GM12875 (cell line): ENCODE measurements around the gene STK10.

Source experiments
- H3K4me3 ChIP-seq: one replicate; pipeline ENCODE4 v1.5.1; 2011; ENCODE audit warnings: low read depth, low read length, control low read depth
- CTCF ChIP-seq: IDR thresholded peaks from 2 replicates; pipeline ENCODE4 v1.5.1; 2011; ENCODE audit warnings: low read depth, mild to moderate bottlenecking, control low read depth, inconsistent platforms, low read length, moderate library complexity, borderline replicate concordance; ENCODE audit not compliant: insufficient read depth

Gene STK10

DNA sequence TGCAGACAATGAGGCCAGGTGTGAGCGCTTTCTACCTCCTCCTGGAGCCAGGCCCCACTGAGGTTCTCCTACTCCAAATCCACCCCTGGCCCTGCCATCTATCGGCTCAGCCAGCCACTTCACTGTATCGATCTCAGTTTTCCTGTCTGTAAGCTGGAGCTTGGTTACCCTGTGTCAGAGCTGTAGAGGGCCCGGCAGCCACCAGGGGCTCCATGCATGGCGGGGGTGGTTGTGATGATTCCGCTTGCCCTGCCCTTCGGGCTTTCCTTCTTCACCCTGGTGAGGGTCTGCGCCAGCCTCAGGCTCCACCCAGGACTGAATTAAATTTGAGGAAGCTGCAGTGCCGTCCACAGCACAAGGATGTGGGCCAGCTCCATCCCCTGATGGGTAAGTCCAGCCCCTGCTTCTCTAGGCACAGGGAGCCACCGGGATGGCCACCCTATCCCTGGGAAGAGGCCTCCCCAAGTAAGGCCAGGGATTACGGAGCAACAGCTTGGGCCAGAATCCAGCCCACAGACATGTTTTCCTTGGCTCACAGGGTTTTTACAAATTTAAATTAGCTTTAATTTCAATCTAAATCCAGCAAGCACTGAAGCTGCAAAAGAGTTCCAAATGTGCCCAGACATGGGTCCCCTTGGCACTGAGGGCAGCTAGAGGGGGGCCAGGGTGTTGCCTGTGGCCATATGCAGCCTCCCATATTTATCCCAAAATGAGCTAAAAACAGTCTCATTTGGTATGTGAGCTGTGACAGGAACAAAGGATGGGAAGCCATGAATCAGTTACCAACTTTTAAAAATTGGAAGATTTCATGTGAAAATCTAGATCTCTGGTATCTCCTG lies 92.4 kb downstream of the STK10 start:
- 0 out of 2 replicates have a peak, but pooled peaks have one; percentile 4 for TF ChIP-seq CTCF
- no peak overlapping the region for H3K4me3 ChIP-seq

- H3K4me3 ChIP-seq: no peak overlapping the region
- no peak for TF ChIP-seq CTCF
These were observed 94.1 kb downstream of the STK10 start for GRCh38 chr5:172093965-172094364.

DNA sequence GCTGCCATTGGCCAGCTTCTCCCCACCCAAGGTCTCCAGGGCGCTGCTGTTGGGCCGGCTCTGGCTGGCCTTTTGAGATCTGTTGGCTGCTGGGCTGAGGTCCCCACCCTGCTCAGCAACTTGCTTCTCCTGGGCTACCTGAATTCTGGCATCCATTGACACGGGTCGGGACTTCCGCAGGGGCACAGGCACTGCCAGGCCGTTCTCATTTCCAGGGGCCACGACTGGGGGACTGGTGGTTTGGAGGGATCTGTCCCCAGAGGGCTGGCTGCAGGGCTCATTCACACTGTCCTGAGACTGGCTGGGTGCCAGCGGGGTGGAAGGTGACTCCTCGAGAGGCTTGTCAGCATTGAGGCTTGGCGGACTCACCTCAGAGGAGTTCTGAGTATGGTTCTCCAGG lies 94.5 kb downstream of the STK10 start:
- H3K4me3 ChIP-seq: no peak overlapping the region
- no peak for TF ChIP-seq CTCF

DNA sequence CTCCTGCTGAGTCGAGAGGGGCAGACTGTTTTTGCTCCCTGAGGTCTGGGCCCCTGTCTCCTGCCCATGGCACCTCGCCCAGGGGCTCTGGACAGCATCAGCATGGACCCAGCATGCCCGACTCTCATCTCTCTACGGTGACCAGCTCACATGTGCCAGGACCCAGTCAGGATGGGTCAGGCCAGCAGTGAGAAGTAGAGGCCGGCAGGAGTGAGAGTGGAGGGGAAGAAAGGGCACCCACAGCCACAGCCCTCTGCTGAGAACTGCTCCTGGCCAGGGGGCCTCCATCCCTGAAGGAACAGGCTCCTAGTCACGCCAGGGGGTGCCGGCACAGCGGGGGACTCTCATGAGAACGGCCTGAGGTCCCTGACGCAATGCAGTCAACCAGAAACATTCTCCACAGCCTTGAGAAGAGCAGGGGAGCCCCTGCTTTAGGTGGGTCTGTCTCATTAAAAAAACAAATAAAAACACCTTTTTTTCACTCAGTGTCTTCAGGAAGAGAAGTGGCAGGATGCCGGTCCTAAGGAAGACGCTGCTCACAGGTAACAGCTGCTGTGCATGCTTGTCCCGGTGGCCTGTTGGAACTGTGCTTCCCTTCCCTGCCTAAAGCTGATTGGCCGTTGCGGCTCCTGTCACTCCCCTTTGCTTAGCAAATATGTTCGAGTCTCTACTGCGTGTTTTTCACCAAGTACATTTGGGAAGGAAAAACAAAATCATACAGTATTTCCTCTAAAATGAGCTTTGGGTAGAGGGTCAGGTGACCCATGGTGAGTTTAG lies 95.9 kb downstream of the STK10 start:
- no peak overlapping the region for H3K4me3 ChIP-seq
- TF ChIP-seq CTCF: no peak

DNA sequence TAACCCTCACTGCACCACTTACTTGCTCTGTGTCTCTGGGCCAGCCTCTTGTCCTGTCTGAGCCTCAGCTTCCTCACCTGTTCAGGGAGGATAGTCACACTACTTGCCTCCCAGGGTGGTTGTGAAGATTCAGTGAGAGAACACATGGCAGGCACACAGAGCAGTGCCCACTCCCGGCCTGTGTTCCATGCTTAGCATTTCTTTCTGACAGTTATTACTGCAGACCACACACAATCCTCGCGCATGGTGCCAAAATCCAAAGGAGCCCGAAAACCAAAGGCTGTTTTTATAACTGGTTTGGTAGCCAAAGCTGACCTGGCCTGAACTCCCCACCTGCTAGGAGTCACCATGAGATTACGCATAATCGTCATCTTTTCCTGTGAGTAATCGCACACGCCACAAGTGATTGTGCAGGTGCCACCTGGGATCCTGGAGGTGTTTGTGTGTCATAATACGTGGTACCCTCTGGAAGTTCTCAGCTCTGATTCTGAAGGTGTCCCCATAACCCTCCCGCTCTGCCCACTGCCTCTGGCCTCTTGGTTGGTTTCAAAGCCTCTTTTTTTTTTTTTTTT lies 97.0 kb downstream of the STK10 start:
- TF ChIP-seq CTCF: no peak

DNA sequence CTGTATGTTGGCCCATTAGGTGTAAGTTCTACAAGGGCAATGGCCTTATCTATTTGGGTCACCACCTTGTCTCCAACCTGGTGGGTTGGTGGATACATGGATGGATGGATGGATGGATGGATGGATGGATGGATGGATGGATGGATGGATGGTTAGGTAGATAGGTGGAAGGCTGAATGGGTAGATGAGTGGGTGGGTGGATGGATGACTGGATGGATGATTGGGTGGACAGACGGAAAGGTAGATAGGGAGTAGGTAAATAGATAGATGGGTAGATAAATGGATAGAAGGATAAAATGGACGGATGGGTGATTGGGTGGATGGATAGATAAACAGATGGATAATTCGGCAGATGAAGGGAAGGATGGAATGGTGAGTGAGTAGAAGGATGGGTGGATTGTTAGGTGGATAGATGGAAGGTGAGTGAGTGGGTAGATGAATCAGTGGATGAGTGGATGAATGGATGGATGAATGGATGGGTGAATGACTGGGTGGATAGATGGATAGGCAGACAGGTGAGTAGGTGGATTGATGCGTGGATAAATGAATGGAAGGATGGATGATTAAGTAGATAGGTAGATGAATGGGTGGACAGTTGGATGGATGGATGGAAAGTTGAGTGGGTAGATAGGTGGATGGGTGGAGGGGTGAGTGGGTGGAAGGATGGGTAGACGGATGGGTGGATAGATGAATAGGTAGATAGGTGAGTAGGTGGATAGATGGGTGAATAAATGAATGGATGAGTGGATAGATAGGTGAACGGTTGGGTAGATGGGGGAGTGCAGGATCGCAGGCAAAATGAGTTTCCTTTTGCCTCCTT lies 98.5 kb downstream of the STK10 start:
- H3K4me3 ChIP-seq: no peak overlapping the region
- no peak for TF ChIP-seq CTCF

More for the DNA sequence above, 97.0 kb downstream of the STK10 start:
- H3K4me3 ChIP-seq: no peak overlapping the region
